H1 (cell line): Measurements from ENCODE around the gene DIP2C. TPM values are rescaled to one million over a fixed set of nuclear protein-coding genes. Genes with fewer than 3 reads are reported as not detected.

ENCODE experiments used
- CBX8 ChIP-seq: fragments of 300-800, 300-1000 bp; sonication (generic); IDR thresholded peaks from 2 replicates; pipeline ENCODE4 v1.7.1; 2016; ENCODE audit warnings: low read depth, low read length, borderline replicate concordance
- CTBP2 ChIP-seq: IDR thresholded peaks from 2 replicates; pipeline ENCODE4 v1.7.0; 2011; ENCODE audit warnings: borderline replicate concordance, mild to moderate bottlenecking, moderate library complexity, mixed read lengths, low read length; ENCODE audit not compliant: insufficient read depth, insufficient read length
- EZH2 ChIP-seq: fragments of 200-600 bp; sonication (generic); IDR thresholded peaks from 2 replicates; pipeline ENCODE4 v1.7.1; 2012; ENCODE audit warnings: low read depth, mild to moderate bottlenecking, moderate library complexity, low read length, inconsistent platforms; ENCODE audit not compliant: severe bottlenecking
- JUN ChIP-seq: IDR thresholded peaks from 2 replicates; pipeline ENCODE4 v1.6.1; 2011; ENCODE audit warnings: low read depth, mild to moderate bottlenecking, improper control_type of control experiment, low read length
- SIN3A ChIP-seq, 2 experiments: IDR thresholded peaks in 1 of 2; conservative IDR thresholded peaks in 1 of 2; 2 replicates each; pipeline ENCODE4 v1.6.1; 2011 to 2012; ENCODE audit warnings: low read length in 2 of 2, improper control_type of control experiment in 1 of 2, low read depth in 1 of 2, mild to moderate bottlenecking in 1 of 2
- SUZ12 ChIP-seq: fragments of 200-600 bp; sonication (generic); IDR thresholded peaks from 2 replicates; pipeline ENCODE4 v1.6.1; 2012; ENCODE audit warnings: mild to moderate bottlenecking, inconsistent platforms, low read length, moderate library complexity, mixed read lengths
- TAF7 ChIP-seq: optimal IDR thresholded peaks from 2 replicates; pipeline ENCODE3; 2011; ENCODE audit warnings: low read depth, mild to moderate bottlenecking, inconsistent platforms, low read length, moderate library complexity, borderline replicate concordance
- polyA plus RNA-seq, 7 experiments: library from polyadenylated mRNA; depleted of rRNA in 3 of 7; stranded (reverse) in 5 of 7; unstranded in 2 of 7; fragments of >200 nt in 5 of 7; fragments of 200-250 nt in 2 of 7; gene quantifications; 1 replicate in 5 of 7; 2 replicates in 1 of 7; 4 replicates in 1 of 7; pipeline versions ENCODE4 v1.2.1 to v1.2.3, GENCODE V29; 2011 to 2013; ENCODE audit warnings: missing spikeins in 2 of 7, mixed read lengths in 2 of 7
- total RNA-seq: library from RNA; stranded (reverse); fragmentation: NEBNext Ultra II Directional; extraction: Animal tissue kit (Norgen Biotek cat#: 25700); gene quantifications from 2 replicates; pipeline ENCODE4 v1.2.1, GENCODE V29; 2021

Gene DIP2C
- total and polyA plus RNA-seq, 2 of the 8 experiments (the other 6 are each of a cell fraction or from before 2014, with no cell fraction given), result 3.8 to 9.3 TPM

DNA sequence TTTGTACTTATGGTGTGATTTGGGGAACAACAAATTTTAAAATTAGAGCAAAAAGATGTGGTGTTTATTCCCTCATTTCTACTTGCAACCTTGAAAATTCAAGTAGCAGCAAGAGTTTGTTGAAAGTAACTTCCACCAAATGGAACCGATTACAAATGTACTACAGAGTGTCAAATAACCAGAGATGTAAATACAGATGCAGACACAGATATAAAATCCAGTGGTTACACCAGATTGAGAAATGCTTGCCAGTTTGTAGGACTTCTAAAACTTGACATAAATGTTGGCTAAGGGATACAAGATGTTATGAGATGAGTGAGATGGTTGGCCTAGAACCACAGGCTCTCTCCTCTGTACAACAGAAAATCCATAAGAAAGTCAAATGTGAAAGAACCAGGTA lies 162.1 kb downstream of the DIP2C start (continued):
- TF ChIP-seq CBX8 (no peak), CTBP2 (no peak), JUN (no peak), SIN3A (conservative IDR thresholded peaks at IDR 0.05 in 1 of 2, IDR thresholded peaks at IDR 0.05 in 1 of 2; ENCODE audit: low read depth in 1 of 2, low read length in 2 of 2) (no peak), SUZ12 (no peak), TAF7 (no peak), EZH2 (no peak)
